CD14-positive monocyte (primary cell): Measurements from ENCODE around the gene ABCA7. TPM values are rescaled to one million over a fixed set of nuclear protein-coding genes. Genes with fewer than 3 reads are reported as not detected.
A peak's percentile ranks its signal among the peaks of the same experiment; 100 is the strongest.

Experiments
- DNase-seq, 3 donors: peaks; one replicate each; pipeline ENCODE4 v3.0.0-alpha.2; 2011 to 2022
- H2AFZ ChIP-seq: 2 replicates; pipeline ENCODE4 v1.6.0; 2012; ENCODE audit warnings: mild to moderate bottlenecking, low read depth, low read length, inconsistent platforms; ENCODE audit not compliant: insufficient read depth, poor library complexity, severe bottlenecking
- H3K27ac ChIP-seq, 2 donors: 1 replicate in 1 of 2; 2 replicates in 1 of 2; pipeline ENCODE4 v1.5.1; 2012 to 2013; ENCODE audit warnings: low read length in 2 of 2, control low read depth in 1 of 2, inconsistent platforms in 1 of 2, low read depth in 1 of 2, mild to moderate bottlenecking in 1 of 2
- H3K27me3 ChIP-seq, 2 donors: one replicate each; pipeline versions ENCODE4 v1.6.0 to v1.6.1; 2011 to 2013; ENCODE audit warnings: low read length in 2 of 2; ENCODE audit not compliant: control insufficient read depth in 2 of 2, insufficient read depth in 2 of 2
- H3K36me3 ChIP-seq, 2 donors: replicated peaks in 1 of 2; 1 replicate in 1 of 2; 2 replicates in 1 of 2; pipeline versions ENCODE4 v1.5.1 to v1.6.1; 2012 to 2013; ENCODE audit warnings: low read length in 2 of 2, control low read depth in 1 of 2, inconsistent platforms in 1 of 2, mild to moderate bottlenecking in 1 of 2; ENCODE audit not compliant: insufficient read depth in 2 of 2, control insufficient read depth in 1 of 2
- H3K4me1 ChIP-seq, 2 donors: 1 replicate in 1 of 2; 2 replicates in 1 of 2; pipeline versions ENCODE4 v1.5.1 to v1.6.1; 2012 to 2013; ENCODE audit warnings: low read length in 2 of 2, control low read depth in 1 of 2, inconsistent platforms in 1 of 2, mild to moderate bottlenecking in 1 of 2, moderate library complexity in 1 of 2; ENCODE audit not compliant: insufficient read depth in 2 of 2, control insufficient read depth in 1 of 2
- H3K4me2 ChIP-seq: replicated peaks from 2 replicates; pipeline ENCODE3; 2012; ENCODE audit warnings: low read length, moderate library complexity, mild to moderate bottlenecking; ENCODE audit not compliant: poor library complexity, severe bottlenecking; ENCODE audit errors: extremely low read depth
- H3K4me3 ChIP-seq, 3 experiments: fragments of 200-600 bp in 1 of 3; sonication (generic) in 1 of 3; replicated peaks in 1 of 3; 1 replicate in 2 of 3; 2 replicates in 1 of 3; pipeline ENCODE4 v1.5.1; 2011 to 2013; ENCODE audit warnings: low read length in 3 of 3, mild to moderate bottlenecking in 3 of 3, control low read depth in 2 of 3, low read depth in 2 of 3, inconsistent platforms in 1 of 3, moderate library complexity in 1 of 3
- H3K79me2 ChIP-seq: 2 replicates; pipeline ENCODE4 v1.6.0; 2012; ENCODE audit warnings: mild to moderate bottlenecking, control low read depth, inconsistent platforms, low read length, moderate library complexity; ENCODE audit not compliant: insufficient read depth
- H3K9ac ChIP-seq: 2 replicates; pipeline ENCODE4 v1.6.0; 2017; ENCODE audit warnings: low read length, mild to moderate bottlenecking; ENCODE audit not compliant: insufficient read depth, poor library complexity, severe bottlenecking
- H3K9me3 ChIP-seq, 2 donors: replicated peaks in 1 of 2; 1 replicate in 1 of 2; 2 replicates in 1 of 2; pipeline versions ENCODE4 v1.5.1 to v1.6.1; 2012 to 2013; ENCODE audit warnings: low read length in 2 of 2, control low read depth in 1 of 2; ENCODE audit not compliant: control insufficient read depth in 1 of 2, insufficient read depth in 1 of 2
- H4K20me1 ChIP-seq: 2 replicates; pipeline ENCODE4 v1.6.0; 2012; ENCODE audit warnings: mild to moderate bottlenecking, low read length, control low read depth, moderate library complexity; ENCODE audit not compliant: insufficient read depth
- H3K27ac Mint-ChIP-seq, 7 donors: one replicate each; pipeline ENCODE4 v1.8.0; 2020; ENCODE audit warnings: mild to moderate bottlenecking in 7 of 7, mixed read lengths in 7 of 7, moderate library complexity in 6 of 7, inconsistent platforms in 2 of 7
- H3K27me3 Mint-ChIP-seq, 3 donors: one replicate each; pipeline ENCODE4 v1.8.0; 2021 to 2022; ENCODE audit warnings: low read depth in 3 of 3, mild to moderate bottlenecking in 3 of 3, mixed read lengths in 3 of 3, moderate library complexity in 3 of 3, inconsistent platforms in 1 of 3
- H3K36me3 Mint-ChIP-seq, 2 donors: one replicate each; pipeline ENCODE4 v1.8.0; 2020; ENCODE audit warnings: mixed read lengths in 2 of 2, inconsistent platforms in 1 of 2, mild to moderate bottlenecking in 1 of 2
- H3K4me1 Mint-ChIP-seq: one replicate; pipeline ENCODE4 v1.8.0; 2020; ENCODE audit warnings: mild to moderate bottlenecking, mixed read lengths
- H3K4me3 Mint-ChIP-seq, 2 donors: one replicate each; pipeline ENCODE4 v1.8.0; 2020; ENCODE audit warnings: mild to moderate bottlenecking in 2 of 2, mixed read lengths in 2 of 2, moderate library complexity in 1 of 2
- H3K9me3 Mint-ChIP-seq, 7 donors: one replicate each; pipeline ENCODE4 v1.8.0; 2020 to 2022; ENCODE audit warnings: mixed read lengths in 7 of 7, mild to moderate bottlenecking in 6 of 7, moderate library complexity in 6 of 7, inconsistent platforms in 2 of 7
- WGBS: methylation state at CpG from one replicate; pipeline ENCODE4 v1.1.5; 2013; ENCODE audit warnings: missing lambda C conversion rate; ENCODE audit not compliant: insufficient coverage; 5-methylcytosine and 5-hydroxymethylcytosine counted together
- intact Hi-C, 2 donors: fragments of 100-400 bp; cut with micrococcal nuclease; formaldehyde crosslinking; loops; one replicate each; pipeline versions ENCODE4 v1.15.0 to v1.15.1; 2023
- polyA plus RNA-seq, 3 donors: library from polyadenylated mRNA; depleted of rRNA in 1 of 3; unstranded in 2 of 3; stranded (reverse) in 1 of 3; fragments of 300-500 nt in 2 of 3; fragments of >200 nt in 1 of 3; fragmentation: Illumina TruSeq in 2 of 3; gene quantifications; 1 replicate in 2 of 3; 2 replicates in 1 of 3; pipeline ENCODE4 v1.2.3, GENCODE V29; 2012 to 2021
- TF ChIP-seq, protein P1 (sequence below): fragments of 200-600 bp; IDR thresholded peaks from one replicate; pipeline ENCODE4 v1.8.0; 2022; ENCODE audit warnings: antibody characterized with exemption, mild to moderate bottlenecking

The ABCA7 gene
- polyA plus RNA-seq, 3 donors: 1.7 to 104 (median 7.8) TPM

DNA sequence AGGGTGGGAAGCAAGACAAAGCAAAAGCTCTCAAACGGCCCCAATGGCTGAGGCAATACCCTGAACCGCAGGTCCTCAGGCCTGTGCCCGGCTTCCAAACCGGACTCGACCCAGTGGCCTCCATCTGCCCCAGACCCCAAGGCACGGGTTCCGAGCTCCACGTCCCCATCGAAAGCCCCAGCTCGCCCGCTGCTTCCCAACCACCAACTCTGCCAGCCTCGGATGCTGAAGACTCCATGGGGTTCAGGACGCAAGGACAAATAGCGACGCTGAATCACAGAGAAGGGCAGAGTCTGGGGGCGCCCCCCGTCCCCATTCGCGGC is 54.7 kb downstream of the ABCA7 start:
- H3K36me3 ChIP-seq: peaks cover 26 to 31% of the 10 kb centered on the region in 2 donors
- peak overlapping the region; percentile 33 to 84 for H3K27ac ChIP-seq
- peaks cover 44% of the 10 kb centered on the region for H3K79me2 ChIP-seq
- intact Hi-C loops: no loop called here
- peaks cover 40% of the 10 kb centered on the region for H4K20me1 ChIP-seq
- H3K27ac Mint-ChIP-seq: peak overlapping the region; percentile 59 to 91 (median 78)
- H3K27me3 ChIP-seq: no peaks in the 10 kb centered on the region
- H3K9me3 ChIP-seq: peaks cover 0 to 3% of the 10 kb centered on the region in 2 donors
- peaks cover 2 to 7% (median 3%) of the 10 kb centered on the region in 7 donors for H3K9me3 Mint-ChIP-seq
- peaks cover 53% of the 10 kb centered on the region for H3K4me1 Mint-ChIP-seq
- peak overlapping the region; percentile 81 for H3K9ac ChIP-seq
- no peak overlapping the region for H2AFZ ChIP-seq
- peak overlapping the region; percentile 92 to 95 for H3K4me3 Mint-ChIP-seq
- TF ChIP-seq, protein P1, sequence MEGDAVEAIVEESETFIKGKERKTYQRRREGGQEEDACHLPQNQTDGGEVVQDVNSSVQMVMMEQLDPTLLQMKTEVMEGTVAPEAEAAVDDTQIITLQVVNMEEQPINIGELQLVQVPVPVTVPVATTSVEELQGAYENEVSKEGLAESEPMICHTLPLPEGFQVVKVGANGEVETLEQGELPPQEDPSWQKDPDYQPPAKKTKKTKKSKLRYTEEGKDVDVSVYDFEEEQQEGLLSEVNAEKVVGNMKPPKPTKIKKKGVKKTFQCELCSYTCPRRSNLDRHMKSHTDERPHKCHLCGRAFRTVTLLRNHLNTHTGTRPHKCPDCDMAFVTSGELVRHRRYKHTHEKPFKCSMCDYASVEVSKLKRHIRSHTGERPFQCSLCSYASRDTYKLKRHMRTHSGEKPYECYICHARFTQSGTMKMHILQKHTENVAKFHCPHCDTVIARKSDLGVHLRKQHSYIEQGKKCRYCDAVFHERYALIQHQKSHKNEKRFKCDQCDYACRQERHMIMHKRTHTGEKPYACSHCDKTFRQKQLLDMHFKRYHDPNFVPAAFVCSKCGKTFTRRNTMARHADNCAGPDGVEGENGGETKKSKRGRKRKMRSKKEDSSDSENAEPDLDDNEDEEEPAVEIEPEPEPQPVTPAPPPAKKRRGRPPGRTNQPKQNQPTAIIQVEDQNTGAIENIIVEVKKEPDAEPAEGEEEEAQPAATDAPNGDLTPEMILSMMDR: no peak
- peaks cover 56 to 69% of the 10 kb centered on the region in 2 donors for H3K4me1 ChIP-seq
- under 1% methylated on average over 18 of the region's 19 CpGs for WGBS
- DNase-seq: peak in 1 of 3 donors; percentile 47
- peaks cover 20 to 37% of the 10 kb centered on the region in 2 donors for H3K36me3 Mint-ChIP-seq
- H3K4me2 ChIP-seq: peak overlapping the region; percentile 91
- H3K4me3 ChIP-seq: peak overlapping the region; percentile 58 to 98 (median 90)
- no peaks in the 10 kb centered on the region for H3K27me3 Mint-ChIP-seq

DNA sequence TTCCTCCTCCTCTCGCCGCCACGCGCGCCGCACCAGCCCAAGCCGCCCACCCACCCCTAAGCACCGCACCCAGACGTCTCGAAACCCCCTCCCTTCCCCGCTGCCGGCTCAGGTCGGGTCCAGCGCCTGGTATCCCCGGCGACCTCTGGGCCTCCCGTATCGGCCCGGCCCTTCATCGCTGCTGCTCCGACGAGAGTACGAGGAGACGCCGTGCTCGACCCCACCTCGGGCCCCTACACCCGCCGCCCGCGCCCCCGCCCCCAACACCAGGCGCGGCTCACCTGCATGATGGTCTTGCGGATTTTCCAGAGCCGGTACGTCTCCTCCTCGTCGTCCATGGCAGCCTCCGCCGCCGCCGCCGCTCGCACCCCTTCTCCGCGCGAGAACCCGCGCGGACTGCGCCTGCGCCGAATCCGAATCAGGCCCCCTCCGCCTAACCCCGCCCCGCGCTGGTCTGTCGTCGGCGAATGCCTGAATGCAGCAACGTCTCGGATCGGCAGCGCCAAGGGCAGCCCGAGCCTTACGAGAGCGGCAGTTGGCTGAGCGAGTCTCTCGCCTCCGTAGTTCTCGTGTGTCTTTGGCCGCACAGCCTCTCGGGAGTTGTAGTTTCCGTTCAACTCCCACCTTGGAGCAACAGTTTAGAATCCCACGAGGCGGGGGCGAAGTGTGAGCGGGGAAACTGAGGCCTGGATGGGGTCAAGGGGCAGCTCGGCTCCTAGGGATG is 55.2 kb downstream of the ABCA7 start, which contains the start of gene POLR2E:
POLR2E (minus strand) TSS at position 398 of the 724 bp plus-strand sequence; CDS start at position 338, 60 bp downstream.
- Histone ChIP-seq H3K27me3 (no peaks in the 10 kb centered on the region), H3K36me3 (peaks cover 26 to 30% of the 10 kb centered on the region in 2 donors), H3K4me2 (peak within 1 kb of the TSS; percentile 91), H3K27ac (peak within 1 kb of the TSS; percentile 33 to 84), H3K4me3 (peak within 1 kb of the TSS; percentile 58 to 98 (median 90)), H3K9me3 (peaks cover 0 to 9% of the 10 kb centered on the region in 2 donors), H3K9ac (peak within 1 kb of the TSS; percentile 81), H3K79me2 (peaks cover 42% of the 10 kb centered on the region), H3K4me1 (peaks cover 56 to 69% of the 10 kb centered on the region in 2 donors), H4K20me1 (peaks cover 37% of the 10 kb centered on the region), H2AFZ (no peak within 1 kb of the TSS)
- H3K27ac Mint-ChIP-seq: peak within 1 kb of the TSS; percentile 70 to 91 (median 82)
- DNase-seq: peak; percentile 98
- under 1% methylated on average over 81 of the region's 81 CpGs for WGBS
- H3K27me3 Mint-ChIP-seq: no peaks in the 10 kb centered on the region
- intact Hi-C loops: no loop called here
- H3K4me1 Mint-ChIP-seq: peaks cover 53% of the 10 kb centered on the region
- TF ChIP-seq, protein P1: no peak
- H3K4me3 Mint-ChIP-seq: peak within 1 kb of the TSS; percentile 92 to 95
- H3K9me3 Mint-ChIP-seq: peaks cover 7 to 12% (median 8%) of the 10 kb centered on the region in 7 donors
- H3K36me3 Mint-ChIP-seq: peaks cover 23 to 33% of the 10 kb centered on the region in 2 donors
